Pancreas (tissue), 10 donors: ENCODE measurements around the gene PRKCA. TPM values are rescaled to one million over a fixed set of nuclear protein-coding genes. Genes with fewer than 3 reads are reported as not detected.

Experiments
- ATAC-seq, 4 donors: fragments of 200-7000 bp; cut with Tn5 transposase; one replicate each; pipeline versions ENCODE4 v1.8.0 to v1.9.1; 2020; ENCODE audit warnings: mild to moderate bottlenecking in 4 of 4, moderate library complexity in 4 of 4
- DNase-seq, 6 donors: peaks; one replicate each; pipeline ENCODE4 v3.0.0-alpha.2; 2020
- FAIRE-seq: peaks from 2 replicates; lab custom pipeline; 2012; peaks lifted over from hg19 to GRCh38; lab: Jason Lieb, UNC
- H3K27ac ChIP-seq, 4 donors: fragments of 200-600 bp; sonication (generic); 1 replicate in 3 of 4; 2 replicates in 1 of 4; pipeline versions ENCODE4 v1.5.0 to v1.8.0; 2020
- H3K27me3 ChIP-seq, 4 donors: fragments of 200-600 bp; one replicate each; pipeline ENCODE4 v1.8.0; 2021
- H3K36me3 ChIP-seq, 3 donors: fragments of 200-600 bp; sonication (generic) in 1 of 3; one replicate each; pipeline versions ENCODE4 v1.5.0 to v1.8.0; 2020 to 2021
- H3K4me1 ChIP-seq, 3 donors: fragments of 200-600 bp; one replicate each; pipeline ENCODE4 v1.8.0; 2021
- H3K4me3 ChIP-seq, 4 donors: fragments of 200-600 bp; sonication (generic) in 2 of 4; one replicate each; pipeline versions ENCODE4 v1.5.0 to v1.8.0; 2020 to 2021
- H3K9me3 ChIP-seq, 4 donors: fragments of 200-600 bp; one replicate each; pipeline ENCODE4 v1.8.0; 2021
- CTCF ChIP-seq, 4 donors: fragments of 200-600 bp; sonication (generic) in 3 of 4; IDR thresholded peaks; one replicate each; pipeline versions ENCODE4 v1.5.0 to v1.8.0; 2021; ENCODE audit warnings: antibody characterized with exemption in 4 of 4
- WGBS, 2 donors: extraction: QIAGEN DNeasy Blood & Tissue Kit; methylation state at CpG; one replicate each; pipeline ENCODE4 v1.1.7; 2013; 5-methylcytosine and 5-hydroxymethylcytosine counted together
- intact Hi-C, 3 donors: fragments of 100-400 bp; cut with DNase I; formaldehyde crosslinking; loops; one replicate each; pipeline versions ENCODE4 v1.11.1 to v1.14.2; 2022
- polyA plus RNA-seq, 2 donors: library from polyadenylated mRNA; stranded (reverse); fragments of 200-250 nt; gene quantifications; one replicate each; pipeline ENCODE4 v1.2.3, GENCODE V29; 2013
- total RNA-seq, 6 donors: library from RNA; stranded (reverse); fragmentation: NEBNext Ultra II Directional in 4 of 6; extraction: Animal tissue kit (Norgen Biotek cat#: 25700) in 4 of 6; gene quantifications; one replicate each; pipeline versions ENCODE4 v1.2.1 to v1.2.4, GENCODE V29; 2021 to 2023
- donor health status: healthy with polysubstance abuse.
- donor health status: DM: no; HTN: no; CAD: no; lungs with moderate emphysema.
- donor health status: DM: no; HTN: no; CAD: no.
- donor health status: control.
- donor health status: control.
- donor health status: Bipolar disorder and iron deficiency.
- donor health status: DM: yes; HTN: yes; CAD: no.
- donor health status: DM: no; HTN: no; CAD: no.
- donor health status: DM: no; HTN: no; CAD: no.
- donor health status: DM: yes; HTN: yes; CAD: no.

The PRKCA gene
- total and polyA plus RNA-seq, 8 donors, result 3.5 to 22.3 (median 10.2) TPM

GRCh38 chr17:66304304-66305174 lies 2.1 kb downstream of the PRKCA start:
- DNase-seq, result no peak
- intact Hi-C loops, result no loop called here
- Histone ChIP-seq H3K9me3 (no peaks in the 10 kb centered on the region), H3K27me3 (no peaks in the 10 kb centered on the region), H3K4me1 (no peaks in the 10 kb centered on the region), H3K4me3 (peak overlapping the region in 2 of 4 donors; percentile 66 to 96), H3K27ac (peak overlapping the region in 3 of 4 donors; percentile 33 to 71 (median 71)), H3K36me3 (no peaks in the 10 kb centered on the region)
- TF ChIP-seq CTCF (IDR thresholded peaks at IDR 0.05), result no peak
- ATAC-seq, result peak in 2 of 4 donors; percentile 4 to 20
- WGBS, 2 donors, result 53% methylated on average over 14 of the region's 14 CpGs
- no peak for FAIRE-seq

- DNase-seq (no peak), FAIRE-seq (no peak), ATAC-seq (no peak)
- Histone ChIP-seq H3K4me1 (no peaks in the 10 kb centered on the region), H3K36me3 (no peaks in the 10 kb centered on the region), H3K27ac (peak overlapping the region in 2 of 4 donors; percentile 71), H3K4me3 (no peak overlapping the region), H3K27me3 (no peaks in the 10 kb centered on the region), H3K9me3 (no peaks in the 10 kb centered on the region)
- intact Hi-C loops, result no loop called here
- no peak for TF ChIP-seq CTCF (IDR thresholded peaks at IDR 0.05)
- 59 to 71% methylated on average over 5 of the region's 5 CpGs for WGBS, 2 donors
Measured at GRCh38 chr17:66306446-66306845, 4.0 kb downstream of the PRKCA start.

DNA sequence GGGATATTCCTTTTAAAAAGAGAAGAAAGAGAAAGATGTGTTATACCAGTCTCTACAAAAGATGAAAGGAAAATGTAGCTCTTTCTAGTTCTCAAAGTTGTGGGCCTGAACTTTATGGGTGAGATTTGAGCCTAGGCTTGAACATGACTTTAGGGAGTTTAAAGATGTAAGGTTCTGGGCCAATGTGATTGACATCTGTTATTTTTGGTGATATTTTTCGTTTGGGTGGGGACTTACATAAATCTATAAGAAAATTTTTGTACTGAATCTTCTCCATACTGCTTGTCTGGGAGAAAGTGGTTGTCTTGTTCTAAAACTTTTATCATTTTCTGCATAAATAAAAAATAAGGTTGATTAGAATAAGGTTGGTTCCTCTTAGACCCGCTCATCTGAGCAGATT lies 4.8 kb downstream of the PRKCA start:
- H3K36me3 ChIP-seq, result no peaks in the 10 kb centered on the region
- intact Hi-C loops, result no loop called here
- 73 to 74% methylated on average over 2 of the region's 2 CpGs for WGBS, 2 donors
- FAIRE-seq (no peak), DNase-seq (no peak), ATAC-seq (no peak)
- no peak overlapping the region for H3K27ac ChIP-seq
- no peak for TF ChIP-seq CTCF (IDR thresholded peaks at IDR 0.05)
- no peaks in the 10 kb centered on the region for H3K4me1 ChIP-seq
- H3K27me3 ChIP-seq, result no peaks in the 10 kb centered on the region
- no peak overlapping the region for H3K4me3 ChIP-seq
- no peaks in the 10 kb centered on the region for H3K9me3 ChIP-seq

- intact Hi-C loops, result no loop called here
- no peaks in the 10 kb centered on the region for H3K4me1 ChIP-seq
- H3K9me3 ChIP-seq, result no peaks in the 10 kb centered on the region
- no peak for TF ChIP-seq CTCF (IDR thresholded peaks at IDR 0.05)
- H3K27me3 ChIP-seq, result no peaks in the 10 kb centered on the region
- H3K36me3 ChIP-seq, result no peaks in the 10 kb centered on the region
- H3K4me3 ChIP-seq, result no peak overlapping the region
- no peak overlapping the region for H3K27ac ChIP-seq
- ATAC-seq, result no peak
- no peak for DNase-seq
- no peak for FAIRE-seq
- 51 to 56% methylated on average over 2 of the region's 2 CpGs for WGBS, 2 donors
Measured at GRCh38 chr17:66308856-66309255, 6.4 kb downstream of the PRKCA start.

DNA sequence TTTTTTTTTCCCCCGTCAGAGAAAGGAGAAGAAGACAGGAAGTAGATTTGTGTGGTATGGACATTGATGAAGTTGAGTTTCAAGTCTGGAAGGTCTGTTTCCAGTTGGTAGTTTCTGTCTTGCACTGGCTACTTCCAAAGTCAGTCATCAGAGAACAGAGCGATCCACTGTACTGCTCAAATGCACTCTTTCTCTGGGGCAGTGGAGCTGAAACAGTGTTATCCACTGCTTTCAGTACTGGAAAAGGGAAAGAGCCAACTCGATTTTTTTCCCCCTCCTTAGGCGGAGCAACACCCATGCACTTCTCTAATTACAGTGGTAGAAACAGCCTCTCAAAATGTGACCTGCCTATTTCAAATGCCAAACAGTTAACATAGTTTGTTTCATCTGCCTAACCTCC lies 7.4 kb downstream of the PRKCA start:
- ATAC-seq (no peak), DNase-seq (no peak), FAIRE-seq (no peak)
- Histone ChIP-seq H3K4me3 (no peak overlapping the region), H3K27ac (no peak overlapping the region), H3K9me3 (no peaks in the 10 kb centered on the region), H3K36me3 (no peaks in the 10 kb centered on the region), H3K4me1 (no peaks in the 10 kb centered on the region), H3K27me3 (no peaks in the 10 kb centered on the region)
- intact Hi-C loops, result no loop called here
- no peak for TF ChIP-seq CTCF (IDR thresholded peaks at IDR 0.05)
- WGBS, 2 donors, result 76 to 81% methylated on average over 4 of the region's 4 CpGs
